Activated CD8-positive, alpha-beta memory T cell treated with anti-CD3 and anti-CD28 coated beads for 36 hours (primary cell): ENCODE results near the gene KLF15. TPM values are rescaled to one million over a fixed set of nuclear protein-coding genes. Genes with fewer than 3 reads are reported as not detected.

Experiments used
- CTCF ChIA-PET: fragments of 350-600 bp; sonication (Branson Sonifier 250); formaldehyde crosslinking; loops from one replicate; lab custom pipeline; 2021; ENCODE audit warnings: antibody characterized with exemption; lab: Charles Lee
- POLR2A ChIA-PET: fragments of 350-600 bp; sonication (Branson Sonifier 250); formaldehyde crosslinking; loops from one replicate; lab custom pipeline; 2021; ENCODE audit warnings: antibody characterized with exemption; lab: Charles Lee
- total RNA-seq, 2 experiments: library from RNA; stranded (reverse); gene quantifications; one replicate each; pipeline ENCODE4 v1.2.3, GENCODE V29; 2021

Gene KLF15
- total RNA-seq, 2 experiments from 2014 or later, result 0.34 to 0.42 TPM

DNA sequence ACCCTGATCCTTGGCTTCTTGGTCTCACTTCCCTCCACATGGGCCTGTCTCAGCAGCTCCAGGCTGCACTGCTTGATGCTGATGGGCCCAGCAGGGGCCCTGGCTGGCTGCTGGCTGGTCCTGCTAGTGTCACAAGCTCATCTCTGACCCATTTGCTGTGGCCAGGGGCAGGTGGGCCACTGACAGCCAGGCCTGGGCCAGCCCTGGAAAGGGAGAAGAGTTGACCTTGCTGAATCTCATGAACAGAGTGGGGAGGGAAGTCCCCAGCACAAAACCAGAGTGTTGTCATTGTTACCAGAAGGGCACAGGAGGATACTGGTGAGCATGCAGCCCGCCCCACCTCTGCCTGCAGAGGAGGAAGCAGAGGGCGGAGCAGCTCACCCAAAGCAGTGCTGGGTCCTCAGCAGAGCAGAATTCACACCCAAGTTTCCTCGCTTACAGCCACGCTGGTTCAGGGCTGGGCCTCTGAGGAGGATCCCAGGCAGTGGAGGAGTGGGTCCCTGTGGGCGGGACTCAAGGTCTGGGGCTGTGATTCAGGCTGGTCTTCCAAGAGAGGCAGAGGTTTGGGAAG, 7.6 kb upstream of the KLF15 start:
- ChIA-PET CTCF (no interaction called here), POLR2A (no interaction called here)

DNA sequence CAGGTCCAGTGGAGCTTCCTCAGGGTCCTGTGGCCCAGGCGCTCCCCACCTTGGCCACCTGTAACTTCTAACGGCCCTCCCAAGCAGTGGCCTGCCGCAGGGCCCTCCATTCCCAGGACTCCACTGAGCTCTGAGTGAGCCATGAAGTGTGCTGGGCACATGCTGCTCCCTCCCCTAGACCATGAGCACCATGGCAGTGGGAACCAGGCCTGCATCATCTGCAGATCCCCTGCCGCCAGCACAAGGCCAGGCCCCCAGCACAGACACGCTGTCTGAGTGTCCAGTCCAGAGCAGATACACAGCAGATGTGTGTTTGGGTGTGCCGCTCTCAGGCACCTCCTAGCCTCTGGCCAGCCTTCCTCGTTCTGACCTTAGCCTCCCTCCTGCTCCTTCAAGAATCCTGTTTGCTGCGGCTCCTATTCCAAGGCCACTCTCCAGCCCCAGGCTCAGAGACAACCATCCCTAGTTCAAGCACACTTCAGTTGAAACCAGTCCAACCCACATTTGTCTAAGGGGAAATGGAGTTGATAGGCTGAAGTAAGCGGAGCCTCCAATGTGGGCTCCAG, 7.0 kb upstream of the KLF15 start:
- ChIA-PET CTCF (no interaction called here), POLR2A (no interaction called here)

DNA sequence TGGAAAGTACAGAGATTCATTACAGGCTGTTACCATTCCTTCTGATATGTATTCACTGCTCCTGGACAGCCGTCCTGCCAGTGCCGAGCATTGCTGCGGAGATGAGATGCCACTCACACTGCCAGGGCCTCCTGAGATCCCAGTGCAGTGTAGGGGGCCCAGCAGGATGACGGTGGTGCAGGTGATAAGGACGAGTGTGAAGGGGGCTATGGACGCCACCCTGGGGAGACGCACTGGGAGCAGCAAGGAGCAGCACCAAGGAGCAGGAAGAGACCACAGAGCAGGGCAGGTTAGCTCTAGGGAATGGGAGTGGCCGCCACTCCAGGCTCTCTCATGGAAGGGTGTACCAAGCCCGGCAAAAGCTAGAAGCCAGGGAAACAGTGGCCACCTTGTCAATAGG, 4.0 kb upstream of the KLF15 start:
- POLR2A ChIA-PET, result no interaction called here
- CTCF ChIA-PET, result interaction anchor here (0.7 kb wide), 1 partner anchor 13 kb away, joined by 3 read pairs; no protein-coding TSS in a partner anchor

DNA sequence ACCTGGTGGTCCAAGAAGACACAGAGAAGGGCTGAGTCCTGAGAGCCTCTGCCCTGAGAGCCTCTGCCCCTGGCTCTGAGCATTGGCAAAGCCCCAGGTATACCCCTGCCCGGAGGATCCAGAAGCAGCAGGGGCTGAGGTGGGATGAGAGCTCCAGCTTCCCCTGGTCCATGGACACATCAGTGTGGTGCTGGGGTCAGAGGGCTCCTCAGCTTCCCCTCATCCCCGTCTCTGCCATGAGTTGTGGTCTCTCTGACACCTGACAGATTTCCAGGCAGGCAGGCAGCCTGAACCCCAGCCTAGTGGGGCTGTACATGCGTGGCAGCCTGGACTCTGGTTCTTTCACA, 3.5 kb upstream of the KLF15 start:
- CTCF ChIA-PET, result no interaction called here
- POLR2A ChIA-PET, result no interaction called here

DNA sequence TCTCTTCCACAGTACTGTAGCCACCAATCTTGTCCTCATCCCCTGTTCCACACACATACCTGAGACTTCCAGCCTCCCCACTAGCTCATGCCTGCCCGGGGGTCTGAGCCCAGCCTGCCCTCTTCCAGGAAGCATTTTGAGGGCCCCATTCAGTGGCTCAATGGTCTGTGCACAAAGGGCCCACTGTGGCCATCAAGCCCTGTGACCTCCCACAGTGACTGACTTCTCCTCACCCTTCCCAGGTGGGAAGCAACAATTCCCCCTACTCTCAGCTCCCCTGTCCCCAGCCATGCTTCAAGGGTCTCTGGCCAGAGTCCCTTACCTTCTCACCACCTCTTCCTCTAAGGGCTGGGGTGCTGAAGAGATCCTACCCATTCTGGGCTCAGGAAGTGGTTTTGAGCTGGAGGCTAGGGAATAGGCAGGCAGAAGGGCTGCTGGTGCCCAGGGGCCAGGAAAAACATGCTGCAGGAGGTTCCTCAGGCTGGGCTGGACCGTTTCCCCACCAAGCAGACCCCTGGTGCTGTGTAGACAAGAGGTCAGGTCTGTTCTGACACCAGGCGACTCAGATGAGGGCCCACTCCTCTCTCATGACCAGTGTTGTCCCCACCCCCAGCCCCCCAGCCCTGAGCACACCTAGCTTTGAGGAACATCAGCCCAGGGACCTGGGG, 3.0 kb upstream of the KLF15 start:
- POLR2A ChIA-PET, result no interaction called here
- CTCF ChIA-PET, result no interaction called here

DNA sequence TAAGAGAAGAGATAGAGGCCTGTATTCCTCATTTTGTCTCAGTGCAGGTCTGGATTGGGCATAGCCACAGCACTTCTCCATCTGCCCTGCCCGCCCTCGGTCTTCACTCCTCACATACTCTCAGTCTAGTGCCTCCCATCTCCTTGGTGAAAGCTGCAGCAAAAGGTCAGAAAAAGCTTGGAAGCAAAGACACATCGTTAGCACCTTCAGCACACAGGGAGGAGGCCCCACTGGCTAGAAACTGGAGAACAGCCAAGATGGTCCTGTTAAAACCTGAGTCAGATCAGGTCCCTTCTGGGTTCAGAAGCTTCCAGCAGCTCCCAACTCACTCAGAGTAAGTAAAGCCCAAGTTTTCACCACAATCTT, 1.6 kb upstream of the KLF15 start:
- ChIA-PET POLR2A (no interaction called here), CTCF (no interaction called here)

DNA sequence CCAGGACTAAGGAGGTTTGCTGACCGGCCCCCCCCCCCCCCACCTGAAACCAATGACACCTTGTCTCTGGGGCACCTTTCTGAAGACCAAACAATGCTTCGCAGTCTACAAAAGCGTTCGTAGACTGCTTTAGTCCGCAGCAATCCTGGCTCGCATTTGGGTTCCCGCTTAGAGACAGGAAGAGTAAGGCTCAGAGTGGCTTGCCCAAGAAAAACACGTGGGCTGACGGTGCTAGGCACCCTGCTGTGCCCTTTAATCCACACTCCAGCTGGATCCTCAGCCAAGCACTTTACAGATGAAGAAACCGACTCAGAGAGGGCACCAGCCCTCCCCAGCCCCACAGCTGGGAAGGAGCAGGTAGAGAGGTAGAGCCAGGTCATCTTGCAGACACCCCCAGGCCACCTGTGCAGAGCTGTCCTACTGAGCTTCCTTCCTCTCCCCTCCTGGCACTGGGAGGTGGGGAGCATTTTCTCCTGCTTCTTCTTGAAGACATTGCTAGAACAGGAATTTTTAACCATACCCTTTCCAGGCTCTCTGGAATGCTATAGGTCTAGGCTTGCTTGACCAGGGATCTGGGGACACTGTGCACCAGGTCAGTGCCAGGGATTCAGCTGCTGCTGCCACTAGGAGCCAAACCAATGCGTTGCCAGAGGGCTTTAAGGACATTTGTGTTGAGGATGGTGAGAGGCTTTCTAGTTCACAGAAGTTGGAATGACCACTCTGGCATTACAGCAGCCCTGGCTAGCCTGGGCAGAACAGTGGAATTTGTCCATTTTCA, 1.0 kb upstream of the KLF15 start:
- POLR2A ChIA-PET, result no interaction called here
- CTCF ChIA-PET, result interaction anchor here (0.6 to 0.7 kb wide), 2 partner anchors 299 to 932 kb away, joined by 3 read pairs; no protein-coding TSS in a partner anchor

DNA sequence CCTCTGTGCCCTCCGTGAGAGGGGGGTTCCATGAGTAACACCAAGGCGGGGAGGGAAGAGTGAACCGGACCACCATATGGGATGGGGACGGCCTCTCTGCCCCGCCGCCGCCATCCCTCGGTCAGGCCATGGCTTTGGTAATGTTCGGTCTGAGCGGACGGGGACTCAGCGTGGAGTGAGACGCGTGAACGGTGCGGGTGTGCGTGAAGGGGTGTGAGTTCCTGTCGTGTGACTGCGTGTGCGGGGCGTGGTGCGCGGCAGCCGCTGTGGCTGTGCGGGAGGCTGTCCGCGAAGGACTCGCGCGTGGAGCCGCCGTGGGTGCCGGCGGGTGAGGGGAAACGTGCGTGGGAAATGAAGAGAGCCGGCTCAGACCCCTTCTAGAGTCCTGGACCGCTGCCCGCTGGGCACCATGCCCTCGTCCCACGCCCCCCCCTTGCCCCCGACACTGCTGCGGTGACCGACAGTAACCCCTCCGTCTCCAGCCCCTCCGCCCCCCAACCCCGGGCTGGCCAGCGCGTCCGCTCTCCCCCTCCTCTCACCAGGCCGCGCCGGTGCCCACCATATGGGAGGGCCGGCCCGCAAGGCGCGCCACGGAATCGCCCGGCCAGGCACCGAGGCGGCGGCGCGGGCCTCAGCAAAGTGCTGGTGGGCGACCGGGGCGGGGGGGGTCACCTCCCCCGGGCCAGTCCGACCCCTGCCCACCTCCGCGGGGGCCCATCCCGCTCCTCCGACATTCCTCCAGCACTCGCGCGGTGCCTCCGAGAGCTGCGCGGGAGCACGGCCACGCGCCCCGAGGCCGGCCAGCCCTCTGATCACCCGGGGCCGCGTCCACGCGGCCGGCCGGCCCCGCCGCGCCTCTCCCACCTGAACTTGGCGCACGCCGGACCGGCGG, 589 bp downstream of the KLF15 start:
- ChIA-PET POLR2A (no interaction called here), CTCF (no interaction called here)

DNA sequence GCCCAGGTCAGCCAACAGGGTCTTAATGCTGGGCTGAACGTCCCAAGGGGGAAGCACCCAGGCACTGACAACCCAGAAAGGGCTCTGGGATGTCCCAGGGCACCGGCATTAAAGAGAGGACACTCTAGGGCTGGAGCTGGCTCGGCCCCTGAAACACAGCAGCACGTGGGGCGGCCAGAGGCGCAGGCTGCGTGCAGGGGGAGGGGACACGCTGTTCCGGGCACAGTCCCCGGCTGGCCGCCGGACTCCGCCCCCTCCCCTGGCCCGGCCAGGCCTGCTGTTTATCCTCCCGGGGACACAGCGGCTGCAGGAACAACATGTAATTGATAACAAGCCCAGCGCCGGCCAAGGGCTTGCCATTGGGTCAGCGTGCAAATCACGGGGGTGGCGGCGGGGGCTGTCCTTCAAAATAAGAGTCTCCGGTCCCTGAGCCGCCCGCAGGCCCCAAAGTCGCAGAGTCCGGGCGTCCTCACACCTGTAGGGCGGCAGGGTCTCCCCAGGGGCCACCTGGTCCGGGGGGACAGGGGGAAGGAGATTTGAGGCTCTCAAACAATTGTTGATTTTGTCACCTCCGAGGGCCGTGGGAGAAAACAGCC, 1.3 kb downstream of the KLF15 start:
- ChIA-PET CTCF (no interaction called here), POLR2A (no interaction called here)

DNA sequence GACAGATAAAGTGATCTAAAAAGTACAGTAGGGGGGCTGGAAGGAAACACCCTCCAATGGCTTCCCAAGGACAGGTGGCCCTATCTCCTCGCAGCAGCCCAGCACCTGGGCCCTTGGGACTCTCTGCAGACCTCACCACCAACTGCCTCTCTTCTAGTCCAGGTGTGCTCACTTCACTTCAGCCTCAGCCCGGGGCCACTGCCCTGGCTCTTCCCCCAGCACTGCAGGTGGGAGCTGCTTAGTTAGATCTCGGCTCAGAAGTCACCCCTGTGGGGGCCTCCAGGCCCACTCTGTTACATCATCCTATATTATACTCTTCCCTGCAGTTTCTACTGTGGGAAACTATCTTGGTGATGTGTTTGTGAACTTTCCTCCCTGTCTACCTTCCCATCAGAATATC, 2.0 kb downstream of the KLF15 start:
- ChIA-PET POLR2A (no interaction called here), CTCF (no interaction called here)

DNA sequence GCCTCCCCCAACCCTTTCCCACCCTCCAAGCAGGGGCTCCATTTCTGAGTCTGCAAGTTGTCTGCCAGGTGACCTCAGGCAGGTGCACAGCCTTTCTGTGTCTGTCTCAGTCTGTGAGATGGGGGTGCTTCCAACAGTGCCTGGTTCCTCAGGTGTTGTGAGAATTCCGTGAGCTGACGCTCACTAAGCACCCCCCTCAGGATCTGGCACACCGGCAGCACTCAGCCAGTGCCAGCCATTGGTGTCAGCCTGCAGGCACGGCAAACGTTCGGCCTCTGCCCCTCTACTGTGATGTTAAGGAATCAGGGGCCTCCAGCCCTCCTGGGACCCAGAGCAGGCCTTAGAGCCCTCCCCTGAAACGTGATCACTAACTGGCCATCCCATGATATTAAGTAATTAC, 2.4 kb downstream of the KLF15 start:
- POLR2A ChIA-PET, result no interaction called here
- CTCF ChIA-PET, result no interaction called here

DNA sequence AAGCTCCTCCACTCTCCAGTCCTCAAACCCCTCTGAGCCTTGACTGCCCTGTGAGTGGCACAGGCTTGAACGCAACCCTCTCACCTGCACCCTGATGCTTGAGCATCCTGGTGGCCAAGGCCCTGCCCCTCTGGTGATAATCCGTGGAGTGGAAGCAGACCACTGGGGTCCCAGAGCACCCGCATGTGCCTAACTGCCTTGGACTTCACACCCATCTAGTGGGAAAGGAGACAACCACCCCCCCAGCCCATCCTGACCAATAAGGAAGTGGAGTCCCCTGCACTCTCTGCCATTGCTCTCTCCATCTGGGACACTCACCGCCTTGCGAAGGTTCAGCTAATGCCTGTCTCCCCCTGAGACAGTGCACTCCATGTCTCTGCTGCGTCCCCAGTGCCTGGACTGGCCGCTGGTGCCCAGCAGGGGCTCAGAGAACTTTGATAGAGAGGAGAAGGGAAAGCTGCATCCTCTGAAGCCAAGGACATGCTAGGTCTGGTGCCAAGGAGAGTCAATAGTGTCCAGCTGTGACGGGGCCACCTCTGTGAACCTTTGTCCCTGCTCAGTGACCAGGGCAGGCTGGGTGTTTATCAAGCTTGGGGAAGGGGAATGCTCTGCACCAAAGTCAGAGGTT, 3.4 kb downstream of the KLF15 start:
- ChIA-PET POLR2A (no interaction called here), CTCF (no interaction called here)

DNA sequence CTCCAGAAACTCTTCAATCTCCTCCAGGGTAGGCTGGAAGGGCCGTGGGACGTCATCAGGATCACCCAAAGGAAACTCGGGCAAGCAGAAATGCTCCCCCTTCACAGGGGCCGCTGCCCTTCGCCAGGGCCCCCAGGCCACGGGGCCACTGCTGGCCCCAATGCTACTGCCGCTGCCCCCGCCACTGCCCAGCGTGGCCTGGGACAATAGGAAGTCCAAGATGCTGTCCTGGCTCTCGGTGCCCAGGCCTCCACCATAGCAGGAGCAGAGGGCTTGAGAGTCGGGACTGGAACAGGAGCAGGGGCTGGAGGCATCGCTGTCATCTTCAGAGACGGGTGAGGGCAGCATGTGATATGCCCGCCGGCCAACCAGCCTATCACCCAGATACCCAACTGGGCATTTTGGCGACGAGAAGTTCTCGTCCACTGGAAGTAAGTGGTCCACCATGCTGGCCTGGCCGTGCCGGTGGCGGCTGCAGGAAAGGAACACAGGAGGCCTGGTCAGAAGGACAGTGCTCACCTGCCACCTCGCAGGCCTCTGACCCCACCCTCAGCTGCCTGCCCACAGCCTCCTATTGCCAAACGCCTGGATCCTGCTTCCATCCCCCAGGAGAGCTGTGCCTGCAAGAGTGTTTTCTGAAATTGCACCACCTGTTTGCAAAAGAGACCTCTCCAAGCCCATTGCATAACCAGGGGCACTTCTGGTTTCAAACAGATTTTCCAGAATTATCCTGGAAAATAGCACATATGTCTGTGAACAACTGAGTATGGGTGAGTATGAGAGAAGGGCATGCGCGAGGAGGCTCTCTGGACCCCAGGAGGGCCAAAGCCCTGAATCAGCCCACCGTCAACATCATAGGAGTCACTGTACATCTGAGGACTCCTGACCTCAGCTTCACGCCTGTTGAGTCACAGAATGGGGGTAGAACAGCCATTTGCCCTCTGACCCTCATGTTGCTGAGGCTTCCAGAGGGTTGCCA, 4.4 kb downstream of the KLF15 start:
- POLR2A ChIA-PET, result no interaction called here
- CTCF ChIA-PET, result no interaction called here

DNA sequence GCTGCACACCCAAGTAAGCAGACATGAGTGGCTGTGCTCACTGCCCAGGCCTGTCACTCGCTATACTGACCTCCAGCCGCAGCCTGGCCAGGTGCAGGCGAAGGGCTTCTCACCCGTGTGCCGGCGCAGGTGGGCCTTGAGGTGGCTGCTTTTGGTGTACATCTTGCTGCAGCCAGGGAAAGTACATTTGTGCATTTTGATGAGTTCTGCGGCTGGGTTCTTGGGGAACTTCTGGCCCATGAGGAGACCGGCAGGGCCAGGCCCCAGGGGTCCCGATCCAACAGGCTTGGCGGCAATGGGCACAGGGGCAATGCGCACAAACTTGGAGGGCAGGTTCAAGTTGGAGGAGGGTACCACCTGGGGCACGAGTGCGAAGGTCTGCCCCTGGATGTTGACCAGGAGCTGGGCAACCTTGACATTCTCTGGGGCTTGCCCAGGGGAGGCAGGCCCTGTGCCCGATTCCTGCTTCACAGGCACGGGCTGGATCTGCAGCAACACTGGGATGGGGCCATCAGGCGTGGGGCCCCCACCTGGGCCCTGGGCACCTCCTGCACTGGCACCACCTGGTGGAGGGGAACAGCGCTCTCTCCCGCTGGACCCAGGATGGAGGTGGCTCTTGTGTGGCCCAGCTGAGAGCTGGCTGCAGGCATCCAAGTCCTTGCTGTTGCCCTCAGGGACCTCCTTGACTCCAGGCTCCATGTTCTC, 5.3 kb downstream of the KLF15 start:
- ChIA-PET CTCF (no interaction called here), POLR2A (no interaction called here)

DNA sequence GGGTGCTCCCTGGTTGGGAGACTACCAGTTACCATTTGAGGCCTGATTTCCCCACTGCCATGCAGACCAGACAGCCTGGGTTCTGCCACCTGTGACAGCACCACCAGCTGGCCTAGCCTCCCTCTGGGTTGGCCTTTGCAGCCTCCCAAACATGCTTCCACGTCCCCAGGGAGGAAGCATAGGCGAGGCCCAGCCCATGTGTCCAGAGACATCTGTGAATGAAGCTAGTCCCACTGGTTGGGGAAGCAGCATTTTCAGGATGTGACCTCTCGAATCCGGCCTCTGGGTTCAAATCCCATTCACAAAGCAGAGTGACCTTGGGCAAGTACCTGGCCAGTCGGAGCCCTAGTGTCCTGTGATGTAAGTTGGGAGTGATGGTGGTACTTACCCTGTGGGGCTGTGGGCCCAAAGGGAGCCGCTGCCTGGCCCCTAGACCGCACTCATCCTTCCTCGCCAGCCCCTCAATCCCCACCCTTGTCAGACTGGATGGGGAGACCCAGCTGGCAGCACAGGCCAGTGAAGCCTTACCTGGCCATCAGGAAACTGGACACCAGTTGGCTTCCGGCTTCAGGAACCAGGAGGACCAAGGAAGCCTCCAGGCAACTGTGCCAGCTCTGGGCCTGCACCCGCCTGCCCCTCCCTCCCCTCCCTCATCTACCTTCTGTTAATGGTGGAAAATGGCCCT, 6.0 kb downstream of the KLF15 start:
- ChIA-PET CTCF (no interaction called here), POLR2A (no interaction called here)

DNA sequence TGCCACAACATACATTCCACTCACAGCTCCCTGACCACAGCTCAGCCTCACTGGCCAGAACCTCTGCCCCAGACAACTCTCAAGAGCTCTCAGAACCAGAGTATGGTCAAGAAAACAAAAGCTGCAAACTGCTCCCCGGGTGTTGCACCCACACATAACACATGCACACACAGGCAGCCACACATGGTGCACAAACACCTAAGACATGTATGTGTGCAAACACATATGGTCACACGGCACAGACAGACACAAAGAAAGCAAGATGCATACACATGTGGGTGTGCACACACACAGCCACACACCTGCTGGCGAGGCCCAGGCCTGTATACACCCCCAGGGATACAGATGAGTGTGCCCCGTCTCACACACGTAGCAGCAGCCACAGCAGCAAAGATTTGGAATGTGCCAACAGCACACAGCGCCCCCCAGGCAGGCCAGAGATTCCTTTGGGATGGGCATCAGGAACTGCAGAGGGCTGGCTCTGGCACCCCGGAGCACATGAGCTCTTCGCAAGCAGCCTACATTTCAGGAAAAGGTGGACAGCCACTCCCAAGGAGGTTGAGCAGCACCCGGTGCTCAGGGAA, 6.6 kb downstream of the KLF15 start:
- ChIA-PET CTCF (no interaction called here), POLR2A (no interaction called here)
